Aorta (tissue), 5 donors: Measurements from ENCODE around the gene CPA3. TPM values are rescaled to one million over a fixed set of nuclear protein-coding genes. Genes with fewer than 3 reads are reported as not detected.

Experiments
- ATAC-seq: fragments of 200-7000 bp; cut with Tn5 transposase; one replicate; pipeline ENCODE4 v1.9.1; 2022; ENCODE audit warnings: moderate library complexity; ENCODE audit not compliant: low FRiP score
- DNase-seq, 2 donors: peaks; one replicate each; pipeline ENCODE4 v3.0.0-alpha.2; 2020
- H3K27ac ChIP-seq, 2 donors: one replicate each; pipeline ENCODE4 v1.5.1; 2013; ENCODE audit warnings: low read length in 2 of 2, mild to moderate bottlenecking in 2 of 2, moderate library complexity in 2 of 2, control low read depth in 1 of 2, inconsistent platforms in 1 of 2, low read depth in 1 of 2
- H3K27me3 ChIP-seq, 2 donors: one replicate each; pipeline ENCODE4 v1.6.1; 2013; ENCODE audit warnings: control low read depth in 1 of 2, low read length in 1 of 2, mild to moderate bottlenecking in 1 of 2, moderate library complexity in 1 of 2; ENCODE audit not compliant: insufficient read depth in 2 of 2, control insufficient read depth in 1 of 2
- H3K36me3 ChIP-seq, 2 donors: one replicate each; pipeline ENCODE4 v1.6.1; 2013; ENCODE audit warnings: control low read depth in 1 of 2, low read length in 1 of 2, mild to moderate bottlenecking in 1 of 2; ENCODE audit not compliant: insufficient read depth in 2 of 2, control insufficient read depth in 1 of 2
- H3K4me1 ChIP-seq, 2 donors: one replicate each; pipeline ENCODE4 v1.6.1; 2013; ENCODE audit warnings: low read length in 2 of 2, control low read depth in 1 of 2, mild to moderate bottlenecking in 1 of 2, moderate library complexity in 1 of 2; ENCODE audit not compliant: insufficient read depth in 2 of 2, control insufficient read depth in 1 of 2
- H3K4me3 ChIP-seq, 2 donors: one replicate each; pipeline ENCODE4 v1.5.1; 2013; ENCODE audit warnings: low read length in 2 of 2, control low read depth in 1 of 2, mild to moderate bottlenecking in 1 of 2
- H3K9me3 ChIP-seq: one replicate; pipeline ENCODE4 v1.6.1; 2013; ENCODE audit warnings: mild to moderate bottlenecking, low read length; ENCODE audit not compliant: control insufficient read depth
- WGBS, 2 donors: extraction: QIAGEN DNeasy Blood & Tissue Kit; methylation state at CpG; one replicate each; pipeline ENCODE4 v1.1.7; 2013; 5-methylcytosine and 5-hydroxymethylcytosine counted together
- intact Hi-C, 2 donors: fragments of 100-400 bp; cut with DNase I; formaldehyde crosslinking; loops; one replicate each; pipeline versions ENCODE4 v1.14.2 to v1.15.0; 2022
- polyA plus RNA-seq, 2 donors: library from polyadenylated mRNA; stranded (reverse); fragments of 200-250 nt; gene quantifications; one replicate each; pipeline ENCODE4 v1.2.3, GENCODE V29; 2013
- total RNA-seq, 2 donors: library from RNA; stranded (reverse); fragmentation: NEBNext Ultra II Directional; extraction: Animal tissue kit (Norgen Biotek cat#: 25700); gene quantifications; one replicate each; pipeline ENCODE4 v1.2.1, GENCODE V29; 2021
- donor health status: healthy with polysubstance abuse.
- donor health status: Bipolar disorder and iron deficiency.
- donor health status: DM: no; HTN: no; CAD: no.
- donor health status: DM: no; HTN: no; CAD: no.
- donor health status: DM: yes; HTN: yes; CAD: no.

Gene CPA3
- total and polyA plus RNA-seq, 4 donors, result 0.69 to 20.5 (median 4.3) TPM

- 34 to 57% methylated on average over 4 of the region's 4 CpGs for whole genome bisulfite sequencing, 2 donors
- no peaks in the 10 kb centered on the region for H3K36me3 ChIP-seq
- intact Hi-C loops, result no loop called here
- H3K27ac ChIP-seq, result no peak overlapping the region
- H3K9me3 ChIP-seq, result no peaks in the 10 kb centered on the region
- DNase-seq (no peak), ATAC-seq (no peak)
- no peaks in the 10 kb centered on the region for H3K4me1 ChIP-seq
- H3K27me3 ChIP-seq, result no peaks in the 10 kb centered on the region
- H3K4me3 ChIP-seq, result no peak overlapping the region
Observed at GRCh38 chr3:148828136-148828690, 36.9 kb upstream of the CPA3 start.

GRCh38 chr3:148829926-148830325 is 35.2 kb upstream of the CPA3 start:
- WGBS, 2 donors, result 89 to 90% methylated on average over 3 of the region's 3 CpGs
- intact Hi-C loops, result no loop called here
- H3K27me3 ChIP-seq, result no peaks in the 10 kb centered on the region
- H3K4me1 ChIP-seq, result no peaks in the 10 kb centered on the region
- H3K36me3 ChIP-seq, result no peaks in the 10 kb centered on the region
- no peaks in the 10 kb centered on the region for H3K9me3 ChIP-seq
- H3K27ac ChIP-seq, result no peak overlapping the region
- DNase-seq (no peak), ATAC-seq (no peak)
- H3K4me3 ChIP-seq, result no peak overlapping the region

GRCh38 chr3:148833223-148833622 is 31.9 kb upstream of the CPA3 start:
- WGBS, 2 donors, result 84 to 89% methylated on average over 3 of the region's 3 CpGs
- no peaks in the 10 kb centered on the region for H3K9me3 ChIP-seq
- H3K27ac ChIP-seq, result no peak overlapping the region
- intact Hi-C loops, result no loop called here
- DNase-seq (no peak), ATAC-seq (no peak)
- H3K27me3 ChIP-seq, result no peaks in the 10 kb centered on the region
- no peaks in the 10 kb centered on the region for H3K36me3 ChIP-seq
- no peak overlapping the region for H3K4me3 ChIP-seq
- H3K4me1 ChIP-seq, result no peaks in the 10 kb centered on the region

- no peaks in the 10 kb centered on the region for H3K9me3 ChIP-seq
- no peak for ATAC-seq
- intact Hi-C loops, result no loop called here
Observed at GRCh38 chr3:148839805-148840204, 25.3 kb upstream of the CPA3 start.

DNA sequence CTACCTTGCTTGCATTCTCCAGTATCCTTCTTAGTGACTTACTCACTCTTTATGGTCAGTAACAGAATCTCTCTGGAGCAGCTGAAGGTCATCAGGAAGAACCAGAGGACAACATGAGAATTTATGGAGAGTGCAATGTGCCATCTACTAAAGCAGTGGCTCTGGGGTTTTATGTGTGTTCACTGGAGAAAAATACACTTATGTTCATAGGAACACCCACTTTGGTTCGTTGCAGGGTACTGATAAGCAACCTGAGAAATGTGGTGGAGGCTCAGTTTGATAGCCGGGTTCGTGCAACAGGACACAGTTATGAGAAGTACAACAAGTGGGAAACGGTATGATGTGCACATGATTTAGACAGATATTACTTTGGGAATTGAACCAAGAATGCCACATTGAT is 24.6 kb upstream of the CPA3 start:
- WGBS, 2 donors, result 55 to 69% methylated on average over 4 of the region's 4 CpGs
- Histone ChIP-seq H3K36me3 (no peaks in the 10 kb centered on the region), H3K27ac (no peak overlapping the region), H3K4me1 (no peaks in the 10 kb centered on the region), H3K4me3 (no peak overlapping the region), H3K9me3 (no peaks in the 10 kb centered on the region), H3K27me3 (no peaks in the 10 kb centered on the region)
- DNase-seq (no peak), ATAC-seq (no peak)
- intact Hi-C loops, result no loop called here

More at GRCh38 chr3:148839805-148840204, 25.3 kb upstream of the CPA3 start:
- no peak overlapping the region for H3K4me3 ChIP-seq
- H3K27ac ChIP-seq, result no peak overlapping the region
- no peaks in the 10 kb centered on the region for H3K36me3 ChIP-seq
- DNase-seq, result no peak
- H3K27me3 ChIP-seq, result no peaks in the 10 kb centered on the region
- H3K4me1 ChIP-seq, result no peaks in the 10 kb centered on the region

- intact Hi-C loops, result no loop called here
- H3K9me3 ChIP-seq, result no peaks in the 10 kb centered on the region
- DNase-seq, result no peak
- H3K27me3 ChIP-seq, result no peaks in the 10 kb centered on the region
- H3K36me3 ChIP-seq, result no peaks in the 10 kb centered on the region
- no peak overlapping the region for H3K4me3 ChIP-seq
- WGBS, 2 donors, result 86 to 91% methylated on average over 2 of the region's 2 CpGs
- ATAC-seq, result no peak
- H3K4me1 ChIP-seq, result no peaks in the 10 kb centered on the region
- H3K27ac ChIP-seq, result no peak overlapping the region
Observed at GRCh38 chr3:148845756-148846395, 19.2 kb upstream of the CPA3 start.

GRCh38 chr3:148847351-148847750 is 17.7 kb upstream of the CPA3 start:
- intact Hi-C loops, result no loop called here
- ATAC-seq, result no peak
- WGBS, 2 donors, result 31 to 85% methylated on average over 1 of the region's 1 CpG

GRCh38 chr3:148848410-148848809 is 16.7 kb upstream of the CPA3 start:
- H3K36me3 ChIP-seq, result no peaks in the 10 kb centered on the region
- H3K9me3 ChIP-seq, result no peaks in the 10 kb centered on the region
- 82 to 86% methylated on average over 1 of the region's 1 CpG for WGBS, 2 donors
- no peak overlapping the region for H3K27ac ChIP-seq
- H3K27me3 ChIP-seq, result no peaks in the 10 kb centered on the region
- DNase-seq, result no peak
- no peak overlapping the region for H3K4me3 ChIP-seq
- no peaks in the 10 kb centered on the region for H3K4me1 ChIP-seq
- ATAC-seq, result no peak
- intact Hi-C loops, result no loop called here

More at GRCh38 chr3:148847351-148847750, 17.7 kb upstream of the CPA3 start:
- H3K27me3 ChIP-seq, result no peaks in the 10 kb centered on the region
- no peaks in the 10 kb centered on the region for H3K4me1 ChIP-seq
- H3K4me3 ChIP-seq, result no peak overlapping the region
- DNase-seq, result no peak
- H3K27ac ChIP-seq, result no peak overlapping the region
- H3K9me3 ChIP-seq, result no peaks in the 10 kb centered on the region
- no peaks in the 10 kb centered on the region for H3K36me3 ChIP-seq

GRCh38 chr3:148852271-148852992 is 12.7 kb upstream of the CPA3 start:
- Histone ChIP-seq H3K9me3 (no peaks in the 10 kb centered on the region), H3K36me3 (no peaks in the 10 kb centered on the region), H3K4me3 (no peak overlapping the region), H3K27ac (no peak overlapping the region), H3K4me1 (no peaks in the 10 kb centered on the region), H3K27me3 (no peaks in the 10 kb centered on the region)
- DNase-seq, result no peak
- intact Hi-C loops, result no loop called here
- no peak for ATAC-seq
- WGBS, 2 donors, result 55 to 56% methylated on average over 7 of the region's 7 CpGs
